GM23338 (cell line): Measurements from ENCODE around the gene SNPH. TPM values are rescaled to one million over a fixed set of nuclear protein-coding genes. Genes with fewer than 3 reads are reported as not detected.

ENCODE experiments used
- ATAC-seq: fragments of 200-7000 bp; cut with Tn5 transposase; 3 replicates; pipeline ENCODE4 v1.9.1; 2020
- DNase-seq: peaks from one replicate; pipeline ENCODE4 v3.0.0-alpha.2; 2015; ENCODE audit warnings: low spot score
- H2AFZ ChIP-seq: fragments of 200-600 bp; sonication (generic); 2 replicates; pipeline ENCODE4 v1.8.0; 2016; ENCODE audit warnings: antibody characterized with exemption, mild to moderate bottlenecking, moderate library complexity
- H3F3A ChIP-seq: fragments of 200-600 bp; sonication (generic); replicated peaks from 2 replicates; pipeline ENCODE4 v1.8.0; 2017; ENCODE audit warnings: antibody characterized with exemption, mixed run types, low read depth
- H3K27ac ChIP-seq: fragments of 200-600 bp; sonication (generic); 2 replicates; pipeline ENCODE4 v1.6.1; 2016; ENCODE audit warnings: low read depth
- H3K27me3 ChIP-seq: fragments of 200-600 bp; sonication (generic); 2 replicates; pipeline ENCODE4 v1.8.0; 2016; ENCODE audit warnings: mild to moderate bottlenecking, mixed run types, moderate library complexity; ENCODE audit not compliant: insufficient read depth
- H3K36me3 ChIP-seq: fragments of 200-600 bp; sonication (generic); 2 replicates; pipeline ENCODE4 v1.8.0; 2016; ENCODE audit warnings: mild to moderate bottlenecking; ENCODE audit not compliant: insufficient read depth
- H3K4me1 ChIP-seq: fragments of 200-600 bp; sonication (generic); 2 replicates; pipeline ENCODE4 v1.8.0; 2016; ENCODE audit warnings: mild to moderate bottlenecking, moderate library complexity; ENCODE audit not compliant: insufficient read depth
- H3K4me2 ChIP-seq: fragments of 200-600 bp; sonication (generic); 2 replicates; pipeline ENCODE4 v1.7.1; 2017; ENCODE audit warnings: mixed run types
- H3K4me3 ChIP-seq: fragments of 200-600 bp; sonication (generic); 2 replicates; pipeline ENCODE4 v1.6.1; 2016; ENCODE audit warnings: mixed run types
- H3K79me2 ChIP-seq: fragments of 200-600 bp; sonication (generic); replicated peaks from 2 replicates; pipeline ENCODE4 v1.8.0; 2017; ENCODE audit warnings: mild to moderate bottlenecking; ENCODE audit not compliant: insufficient read depth
- H3K9me2 ChIP-seq: fragments of 200-600 bp; sonication (generic); 2 replicates; pipeline ENCODE4 v1.8.0; 2017; ENCODE audit not compliant: insufficient read depth
- H4K20me1 ChIP-seq: fragments of 200-600 bp; sonication (generic); replicated peaks from 2 replicates; pipeline ENCODE4 v1.8.0; 2017; ENCODE audit warnings: mild to moderate bottlenecking; ENCODE audit not compliant: insufficient read depth
- H3K27ac Mint-ChIP-seq: 2 replicates; pipeline ENCODE4 v1.8.0; 2020; ENCODE audit warnings: inconsistent platforms, mild to moderate bottlenecking, moderate library complexity, mixed read lengths
- H3K27me3 Mint-ChIP-seq: 3 replicates; pipeline ENCODE4 v1.8.0; 2022; ENCODE audit warnings: low read depth, mild to moderate bottlenecking, moderate library complexity, mixed read lengths, inconsistent platforms; ENCODE audit not compliant: insufficient read depth, poor library complexity
- H3K36me3 Mint-ChIP-seq: 3 replicates; pipeline ENCODE4 v1.8.0; 2021; ENCODE audit warnings: low read depth, mild to moderate bottlenecking, inconsistent platforms, moderate library complexity, mixed read lengths
- H3K4me1 Mint-ChIP-seq: 3 replicates; pipeline ENCODE4 v1.8.0; 2020; ENCODE audit warnings: mild to moderate bottlenecking, inconsistent platforms, mixed read lengths
- H3K4me3 Mint-ChIP-seq: 3 replicates; pipeline ENCODE4 v1.8.0; 2021; ENCODE audit warnings: moderate library complexity, mild to moderate bottlenecking, inconsistent platforms, mixed read lengths
- H3K9me3 Mint-ChIP-seq: 3 replicates; pipeline ENCODE4 v1.8.0; 2020; ENCODE audit warnings: moderate library complexity, mild to moderate bottlenecking, inconsistent platforms, mixed read lengths
- CREB1 ChIP-seq: fragments of 250-450 bp; sonication (Bioruptor Pico); IDR thresholded peaks from 2 replicates; pipeline ENCODE4 v1.5.0; 2020; ENCODE audit warnings: low read depth, mild to moderate bottlenecking, moderate library complexity
- EZH2 ChIP-seq: fragments of 200-600 bp; sonication (generic); IDR thresholded peaks from one replicate; pipeline ENCODE4 v1.8.0; 2017; ENCODE audit warnings: antibody characterized with exemption, mild to moderate bottlenecking, low read depth; ENCODE audit not compliant: unreplicated experiment
- EZH2phosphoT487 ChIP-seq: fragments of 200-600 bp; sonication (generic); IDR thresholded peaks from one replicate; pipeline ENCODE4 v1.8.1; 2018; ENCODE audit warnings: antibody characterized with exemption; ENCODE audit not compliant: unreplicated experiment
- JUNB ChIP-seq: IDR thresholded peaks from one replicate; pipeline ENCODE4 v1.6.1; 2016; ENCODE audit warnings: antibody characterized with exemption; ENCODE audit not compliant: unreplicated experiment
- NANOG ChIP-seq: IDR thresholded peaks from 2 replicates; pipeline ENCODE4 v1.6.1; 2016; ENCODE audit warnings: antibody characterized with exemption, borderline replicate concordance
- POLR2AphosphoS5 ChIP-seq: IDR thresholded peaks from 2 replicates; pipeline ENCODE4 v1.6.1; 2016; ENCODE audit warnings: antibody characterized with exemption, low read depth
- REST ChIP-seq: IDR thresholded peaks from one replicate; pipeline ENCODE4 v1.6.1; 2018; ENCODE audit warnings: antibody characterized with exemption; ENCODE audit not compliant: unreplicated experiment
- STAT1 ChIP-seq: IDR thresholded peaks from one replicate; pipeline ENCODE4 v1.6.1; 2016; ENCODE audit warnings: antibody characterized with exemption; ENCODE audit not compliant: unreplicated experiment
- ZNF114 ChIP-seq: fragments of 250-450 bp; sonication (Bioruptor Pico); IDR thresholded peaks from 2 replicates; pipeline ENCODE4 v1.5.0; 2020; ENCODE audit warnings: mild to moderate bottlenecking, moderate library complexity
- ZNF331 ChIP-seq: fragments of 250-450 bp; sonication (Bioruptor Pico); IDR thresholded peaks from 2 replicates; pipeline ENCODE4 v1.5.0; 2020; ENCODE audit warnings: low read depth, mild to moderate bottlenecking, moderate library complexity
- ZNF462 ChIP-seq: fragments of 250-450 bp; sonication (Bioruptor Pico); IDR thresholded peaks from 2 replicates; pipeline ENCODE4 v1.5.0; 2020; ENCODE audit warnings: mild to moderate bottlenecking, moderate library complexity
- polyA plus RNA-seq: library from polyadenylated mRNA; unstranded; fragments of >200 nt; fragmentation: Nextera tagmentation; extraction: Ambion mirVana; gene quantifications from 2 replicates; pipeline ENCODE4 v1.2.1, GENCODE V29; 2016
- total RNA-seq: library from RNA; depleted of rRNA; stranded (reverse); fragments of >200 nt; shearing (Covaris generic); gene quantifications from 2 replicates; pipeline ENCODE4 v1.2.3, GENCODE V29; 2014
- TF ChIP-seq, protein P1 (sequence below), 2 experiments: fragments of 200-600 bp in 1 of 2; sonication (generic) in 1 of 2; conservative IDR thresholded peaks; 2 replicates each; pipeline versions ENCODE4 v1.5.1 to v1.6.1; 2016 to 2017; ENCODE audit warnings: antibody characterized with exemption in 2 of 2, low read depth in 2 of 2, mild to moderate bottlenecking in 2 of 2, moderate library complexity in 1 of 2

Gene SNPH
- total and polyA plus RNA-seq, 2 experiments from 2014 or later = 1.5 to 5.8 TPM

DNA sequence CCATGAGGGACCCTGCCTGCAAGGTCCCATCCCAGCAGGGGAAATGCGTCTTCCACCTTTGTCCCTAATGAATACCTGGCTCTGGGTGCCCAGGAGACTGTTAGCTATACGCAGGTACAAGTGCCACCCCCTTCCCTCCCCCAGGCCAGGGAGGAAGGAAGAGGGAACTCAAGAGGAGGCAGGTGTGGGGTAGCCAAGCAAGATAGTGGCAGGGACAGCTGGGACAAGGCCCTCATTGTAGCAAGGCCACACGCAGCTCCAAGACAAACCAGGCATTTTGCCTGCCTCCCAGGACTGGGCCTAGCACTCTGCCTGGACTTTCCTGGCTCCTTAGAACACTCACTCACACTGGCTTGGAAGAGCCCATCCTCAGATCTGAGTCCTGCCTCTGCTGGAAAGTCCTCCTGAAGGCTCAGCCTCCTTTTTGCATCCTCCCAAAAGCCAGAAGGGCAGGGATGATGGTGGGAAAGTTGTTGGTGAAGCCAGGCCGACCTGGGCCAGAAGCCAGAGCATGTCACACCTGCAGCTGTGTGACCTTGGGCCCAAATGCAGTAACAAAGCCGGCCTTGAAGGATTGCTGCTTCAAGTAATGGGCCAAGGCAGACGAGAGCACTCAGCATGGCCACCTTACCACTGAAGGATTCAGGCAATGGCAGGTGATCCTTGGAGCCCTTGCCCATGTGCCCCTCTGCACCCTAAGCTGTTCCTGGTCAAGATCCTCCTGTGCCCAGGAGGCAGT, 27.7 kb downstream of the SNPH start:
- Histone ChIP-seq H3K27ac (no peak overlapping the region), H2AFZ (no peak overlapping the region), H3K9me2 (no peaks in the 10 kb centered on the region), H3K79me2 (no peaks in the 10 kb centered on the region), H3K4me1 (no peaks in the 10 kb centered on the region), H3K36me3 (no peaks in the 10 kb centered on the region), H3K4me3 (no peak overlapping the region), H3F3A (no peaks in the 10 kb centered on the region), H3K4me2 (no peak overlapping the region), H3K27me3 (no peaks in the 10 kb centered on the region), H4K20me1 (no peaks in the 10 kb centered on the region)
- H3K9me3 Mint-ChIP-seq = no peaks in the 10 kb centered on the region
- H3K4me1 Mint-ChIP-seq = no peaks in the 10 kb centered on the region
- ATAC-seq = no peak
- H3K4me3 Mint-ChIP-seq = no peak overlapping the region
- H3K27ac Mint-ChIP-seq = no peak overlapping the region
- no peaks in the 10 kb centered on the region for H3K36me3 Mint-ChIP-seq
- H3K27me3 Mint-ChIP-seq = peaks cover 4% of the 10 kb centered on the region
- no peak for DNase-seq
- TF ChIP-seq POLR2AphosphoS5 (no peak), REST (no peak), EZH2phosphoT487 (no peak), JUNB (no peak), ZNF114 (CRISPR knock-in tag) (no peak), CREB1 (no peak), ZNF331 (CRISPR knock-in tag) (no peak), STAT1 (no peak), NANOG (no peak), EZH2 (no peak)
- TF ChIP-seq, protein P1, sequence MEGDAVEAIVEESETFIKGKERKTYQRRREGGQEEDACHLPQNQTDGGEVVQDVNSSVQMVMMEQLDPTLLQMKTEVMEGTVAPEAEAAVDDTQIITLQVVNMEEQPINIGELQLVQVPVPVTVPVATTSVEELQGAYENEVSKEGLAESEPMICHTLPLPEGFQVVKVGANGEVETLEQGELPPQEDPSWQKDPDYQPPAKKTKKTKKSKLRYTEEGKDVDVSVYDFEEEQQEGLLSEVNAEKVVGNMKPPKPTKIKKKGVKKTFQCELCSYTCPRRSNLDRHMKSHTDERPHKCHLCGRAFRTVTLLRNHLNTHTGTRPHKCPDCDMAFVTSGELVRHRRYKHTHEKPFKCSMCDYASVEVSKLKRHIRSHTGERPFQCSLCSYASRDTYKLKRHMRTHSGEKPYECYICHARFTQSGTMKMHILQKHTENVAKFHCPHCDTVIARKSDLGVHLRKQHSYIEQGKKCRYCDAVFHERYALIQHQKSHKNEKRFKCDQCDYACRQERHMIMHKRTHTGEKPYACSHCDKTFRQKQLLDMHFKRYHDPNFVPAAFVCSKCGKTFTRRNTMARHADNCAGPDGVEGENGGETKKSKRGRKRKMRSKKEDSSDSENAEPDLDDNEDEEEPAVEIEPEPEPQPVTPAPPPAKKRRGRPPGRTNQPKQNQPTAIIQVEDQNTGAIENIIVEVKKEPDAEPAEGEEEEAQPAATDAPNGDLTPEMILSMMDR (conservative IDR thresholded peaks at IDR 0.05; ENCODE audit: low read depth in 2 of 2) = no peak

DNA sequence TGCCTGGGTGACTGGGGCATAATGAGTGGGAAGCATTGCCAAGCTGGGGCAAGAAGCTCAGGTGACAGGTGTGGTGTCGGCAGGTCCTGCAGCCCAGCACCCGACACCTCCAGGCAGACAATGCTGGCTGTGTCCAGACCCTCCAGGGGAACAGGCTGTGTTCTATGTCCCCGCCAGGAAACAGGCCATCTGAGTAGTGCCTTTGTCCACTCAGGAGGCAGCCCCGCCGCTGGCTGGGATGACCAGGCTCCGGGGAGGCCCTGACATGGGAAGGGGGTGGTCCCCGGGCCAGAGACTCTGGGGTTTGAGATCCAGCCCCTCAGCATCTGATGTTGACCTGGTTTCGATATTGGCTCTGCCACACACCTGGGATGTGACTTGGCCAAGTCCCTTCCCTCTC, 28.4 kb downstream of the SNPH start:
- Histone ChIP-seq H3K36me3 (no peaks in the 10 kb centered on the region), H4K20me1 (no peaks in the 10 kb centered on the region), H3K9me2 (no peaks in the 10 kb centered on the region), H3K79me2 (no peaks in the 10 kb centered on the region), H3F3A (no peaks in the 10 kb centered on the region), H2AFZ (no peak overlapping the region), H3K27ac (no peak overlapping the region), H3K27me3 (no peaks in the 10 kb centered on the region), H3K4me1 (no peaks in the 10 kb centered on the region), H3K4me3 (no peak overlapping the region), H3K4me2 (no peak overlapping the region)
- peaks cover 4% of the 10 kb centered on the region for H3K27me3 Mint-ChIP-seq
- H3K4me3 Mint-ChIP-seq = no peak overlapping the region
- DNase-seq (no peak), ATAC-seq (no peak)
- no peaks in the 10 kb centered on the region for H3K36me3 Mint-ChIP-seq
- no peak overlapping the region for H3K27ac Mint-ChIP-seq
- no peaks in the 10 kb centered on the region for H3K9me3 Mint-ChIP-seq
- no peaks in the 10 kb centered on the region for H3K4me1 Mint-ChIP-seq
- no peak for TF ChIP-seq ZNF462 (CRISPR knock-in tag)
